Limb (tissue), 2 donors: Measurements from ENCODE around the gene PMVK.

Experiments
- DNase-seq, 2 donors: peaks; one replicate each; pipeline ENCODE4 v3.0.0-alpha.2; 2016; ENCODE audit errors: extremely low spot score in 2 of 2

PMVK gene

GRCh38 chr1:154951901-154952657, 15.6 kb upstream of the PMVK start:
- no peak for DNase-seq

DNA sequence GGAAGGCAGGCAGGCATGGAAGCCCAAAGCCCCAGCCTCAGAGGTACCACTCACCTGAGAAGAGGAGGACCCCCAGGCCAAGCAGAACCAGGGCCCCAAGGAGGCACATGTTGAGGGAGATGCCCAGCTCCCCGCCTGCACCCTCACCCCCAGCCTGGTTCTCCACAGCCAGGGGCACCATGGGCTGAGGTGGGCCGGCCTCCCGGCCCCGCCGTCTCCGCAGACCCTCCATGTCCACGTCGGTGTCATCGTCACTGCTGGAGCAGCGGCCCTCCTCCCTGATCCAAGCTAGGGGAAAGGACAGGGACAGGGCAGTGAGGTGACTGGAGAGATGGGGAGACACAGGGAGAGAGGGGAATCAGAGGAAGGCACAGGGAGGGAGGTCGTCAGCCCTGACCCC, 11.6 kb upstream of the PMVK start:
- DNase-seq = no peak

DNA sequence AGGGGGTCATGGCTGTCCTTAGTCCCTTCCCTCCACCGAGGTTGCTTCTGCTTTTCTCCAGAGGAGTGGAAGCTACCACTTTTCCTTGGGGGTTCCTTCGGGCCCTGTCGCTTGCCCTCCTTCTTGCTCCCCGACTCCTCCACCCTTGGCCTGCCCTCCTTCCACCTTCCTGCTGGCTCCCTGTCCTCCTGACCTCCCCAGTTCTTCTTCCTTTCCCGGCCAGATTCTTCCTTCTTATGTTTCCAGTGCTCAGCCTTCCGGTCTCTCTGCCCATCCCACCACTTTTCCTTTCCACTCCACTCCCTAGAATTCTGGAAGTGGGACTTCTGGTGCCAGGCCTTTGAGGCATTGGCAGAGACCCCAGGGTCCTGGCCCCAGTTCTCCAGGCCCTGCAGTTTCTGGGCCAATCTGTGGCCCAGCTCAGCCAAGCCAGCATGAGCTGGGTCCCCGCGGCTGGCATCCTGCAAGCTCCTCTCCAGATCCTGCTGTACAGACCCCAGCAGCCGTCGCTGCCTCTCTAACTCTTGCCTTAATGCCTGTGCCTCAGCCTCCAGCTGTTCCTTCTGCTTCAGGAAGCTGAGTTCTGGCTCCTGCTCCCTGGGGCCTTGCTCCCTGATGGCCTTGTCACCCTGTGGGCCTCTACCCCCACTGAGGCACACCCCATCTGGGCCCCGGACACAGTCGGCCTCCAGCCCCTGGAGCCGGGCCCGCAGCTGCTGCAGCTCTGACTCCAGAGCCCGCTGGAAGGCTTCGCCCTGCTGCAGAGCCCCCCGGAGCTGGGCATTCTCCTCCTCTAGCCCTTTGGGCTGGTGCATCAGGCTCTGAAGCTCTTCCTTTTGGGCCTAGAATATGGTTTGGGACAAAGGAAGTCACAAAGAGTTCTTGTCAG, 9.7 kb upstream of the PMVK start:
- DNase-seq = no peak

- no peak for DNase-seq
Measured at GRCh38 chr1:154945160-154945961, 8.8 kb upstream of the PMVK start.

GRCh38 chr1:154944401-154945159, 8.1 kb upstream of the PMVK start:
- DNase-seq = no peak

- peak; percentile 48 to 71 for DNase-seq
Measured at GRCh38 chr1:154943649-154944400, 7.3 kb upstream of the PMVK start.

- peak in 1 of 2 donors; percentile 39 for DNase-seq
Measured at GRCh38 chr1:154941333-154942013, 5.0 kb upstream of the PMVK start.

- peak in 1 of 2 donors; percentile 26 for DNase-seq
Measured at GRCh38 chr1:154940651-154941194, 4.2 kb upstream of the PMVK start.

GRCh38 chr1:154940213-154940560, 3.7 kb upstream of the PMVK start:
- DNase-seq = peak in 1 of 2 donors; percentile 23

DNA sequence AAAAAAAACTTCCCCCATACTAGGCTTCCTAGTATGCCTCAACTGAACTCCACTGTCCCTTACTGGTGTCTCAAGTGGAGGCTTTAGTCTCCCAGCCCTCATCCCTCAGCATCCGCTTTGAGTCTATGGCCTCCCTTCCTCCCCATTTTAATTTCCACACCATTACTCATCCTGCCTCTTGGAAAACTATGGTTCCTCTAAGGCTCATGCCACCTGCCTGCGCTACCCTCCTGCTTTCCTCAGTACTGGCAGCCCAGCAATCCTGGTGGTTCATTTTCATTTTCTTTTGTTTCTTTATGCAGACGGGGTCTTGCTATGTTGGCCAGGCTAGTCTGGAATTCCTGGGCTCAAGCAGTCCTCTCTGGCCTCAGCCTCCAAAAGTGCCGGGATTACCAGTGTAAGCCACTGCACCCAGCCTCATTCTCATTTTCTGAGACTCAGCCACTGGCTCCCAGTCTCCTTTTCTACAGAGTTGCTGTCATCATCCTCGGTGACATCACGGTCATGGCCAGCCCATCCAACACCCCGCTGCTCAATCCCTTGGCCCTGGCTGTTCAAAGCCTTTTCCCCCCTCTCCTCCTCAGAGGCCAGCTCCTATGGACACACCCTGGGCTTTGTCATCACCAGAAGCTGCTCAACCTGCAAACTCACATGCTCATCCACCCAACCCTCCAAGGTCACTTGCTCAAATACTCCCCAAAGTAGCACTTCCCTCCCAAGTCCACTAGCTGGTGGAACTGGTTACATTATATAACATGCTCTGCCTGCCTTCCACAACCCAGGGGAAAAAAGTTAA, 2.3 kb upstream of the PMVK start:
- DNase-seq = no peak

DNA sequence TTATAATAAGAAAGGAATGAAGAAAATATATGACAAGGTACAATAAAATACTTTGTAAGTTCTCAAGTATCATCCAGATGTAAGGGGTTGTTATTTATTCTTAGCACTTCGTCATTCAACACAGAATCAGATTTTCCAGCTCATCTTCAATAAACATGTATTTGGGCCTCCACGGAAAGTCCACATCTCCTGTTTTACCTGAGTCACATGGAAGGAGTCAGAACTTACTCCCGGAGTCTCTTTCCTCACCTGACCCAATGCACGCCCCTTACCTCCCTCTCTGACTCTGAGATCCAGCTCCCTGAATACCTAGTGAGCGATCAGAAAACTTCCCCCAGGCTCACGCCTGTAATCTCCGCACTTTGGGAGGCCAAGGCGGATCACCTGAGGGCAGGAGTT, 1.5 kb upstream of the PMVK start:
- DNase-seq = no peak

DNA sequence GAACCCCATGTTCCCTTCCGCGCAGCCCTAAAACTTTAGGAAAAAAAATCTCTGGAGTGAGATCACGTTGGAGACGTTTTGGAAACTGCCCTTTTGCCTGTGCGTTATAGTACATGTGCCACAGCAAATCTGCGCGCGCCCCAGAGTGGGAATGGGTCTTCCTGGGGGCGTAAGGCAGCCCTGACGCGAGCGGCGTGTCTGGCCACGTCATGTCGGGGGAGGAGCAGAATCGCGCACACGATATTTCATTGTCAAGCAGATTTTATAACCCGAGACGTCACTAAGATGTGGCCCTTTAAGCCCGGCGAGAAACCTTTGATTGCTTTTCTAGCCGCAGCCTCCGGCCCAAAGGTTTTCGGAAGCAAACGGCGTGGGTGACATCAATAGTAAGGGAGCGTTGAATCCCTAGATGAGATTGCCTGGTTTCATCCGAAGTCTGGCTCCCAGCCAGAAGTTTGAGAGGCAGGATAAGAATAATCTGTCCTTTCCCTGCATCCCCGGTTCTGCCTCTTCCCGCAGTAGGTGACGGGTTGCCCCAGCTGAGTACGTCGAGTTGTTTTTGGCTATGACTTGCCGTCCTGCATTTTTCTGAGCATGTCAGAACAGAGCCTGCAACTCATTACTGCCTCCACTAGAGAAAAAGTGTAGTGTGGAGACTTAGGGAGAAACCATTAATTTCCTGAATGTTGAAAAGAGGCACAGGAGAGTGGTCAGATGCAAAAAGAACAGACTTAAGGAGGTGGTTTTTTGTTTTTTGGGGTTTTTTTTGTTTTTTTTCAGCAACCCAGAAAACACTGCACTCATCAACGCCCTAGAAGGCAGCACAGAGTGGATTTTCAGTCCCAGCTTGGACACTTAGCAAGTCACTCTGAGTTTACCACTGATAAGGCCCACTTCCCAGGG, 817 bp upstream of the PMVK start:
- DNase-seq = peak; percentile 94

- DNase-seq = no peak
Measured at GRCh38 chr1:154935749-154936554, 567 bp downstream of the PMVK start.

- DNase-seq = no peak
Measured at GRCh38 chr1:154934358-154934948, 2.1 kb downstream of the PMVK start.

DNA sequence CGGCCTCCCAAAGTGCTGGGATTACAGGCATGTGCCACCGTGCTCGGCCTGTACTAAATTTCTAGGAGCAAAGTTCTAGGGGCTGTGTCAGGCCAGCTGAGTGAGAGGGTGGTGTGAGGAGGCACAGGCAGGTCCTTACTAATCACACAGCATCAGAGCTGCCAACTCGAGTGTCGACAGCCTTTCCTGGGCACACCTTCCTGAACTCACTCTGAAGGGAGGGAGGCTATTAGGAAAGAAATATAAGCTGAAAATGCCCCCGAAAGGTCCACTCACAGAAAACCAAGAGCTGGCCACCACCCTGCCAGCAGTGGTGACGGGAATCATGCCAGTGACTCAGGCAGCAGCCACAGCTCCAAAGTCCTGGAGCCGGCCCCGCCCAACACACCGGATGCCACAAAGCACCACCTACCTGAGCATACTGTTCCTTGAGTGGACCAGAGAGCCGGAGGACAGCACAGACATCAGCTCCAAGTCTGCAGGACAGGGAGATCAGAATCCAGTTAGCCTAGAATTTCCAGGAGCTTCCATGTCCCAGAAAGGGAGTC, 4.5 kb downstream of the PMVK start:
- DNase-seq = no peak

- no peak for DNase-seq
Measured at GRCh38 chr1:154926201-154926600, 10.3 kb downstream of the PMVK start.
